IPS-NIHi11 (cell line): ENCODE data around the gene CSNK1D.

Source experiments
- DNase-seq: peaks from one replicate; pipeline ENCODE4 v3.0.0; 2012; ENCODE audit warnings: mixed read lengths, low spot score

The CSNK1D gene

GRCh38 chr17:82228842-82229697, 44.4 kb downstream of the CSNK1D start, which contains the start of gene SLC16A3:
Gene SLC16A3 (plus strand): TSS chr17:82229042. CDS start chr17:82236009, 6,967 bp downstream.
- DNase-seq: peak; percentile 91

GRCh38 chr17:82228278-82228841, 45.1 kb downstream of the CSNK1D start:
- DNase-seq: peak; percentile 66

- no peak for DNase-seq
These were observed 45.7 kb downstream of the CSNK1D start for GRCh38 chr17:82227629-82228277.

GRCh38 chr17:82226809-82227628, 46.5 kb downstream of the CSNK1D start:
- DNase-seq: no peak

- no peak for DNase-seq
These were observed 47.2 kb downstream of the CSNK1D start for GRCh38 chr17:82226146-82226808.

- no peak for DNase-seq
These were observed 48.0 kb downstream of the CSNK1D start for GRCh38 chr17:82225368-82226029.

- no peak for DNase-seq
These were observed 48.8 kb downstream of the CSNK1D start for GRCh38 chr17:82224666-82225065.

- no peak for DNase-seq
These were observed 50.0 kb downstream of the CSNK1D start for GRCh38 chr17:82223517-82223916.

- DNase-seq: no peak
These were observed 50.7 kb downstream of the CSNK1D start for GRCh38 chr17:82222816-82223215.

GRCh38 chr17:82221341-82221902, 52.1 kb downstream of the CSNK1D start:
- no peak for DNase-seq

- no peak for DNase-seq
These were observed 53.5 kb downstream of the CSNK1D start for GRCh38 chr17:82219753-82220709.

- no peak for DNase-seq
These were observed 54.4 kb downstream of the CSNK1D start for GRCh38 chr17:82219083-82219482.

GRCh38 chr17:82218349-82219075, 55.0 kb downstream of the CSNK1D start:
- no peak for DNase-seq

GRCh38 chr17:82217530-82218204, 55.8 kb downstream of the CSNK1D start:
- no peak for DNase-seq

- DNase-seq: no peak
These were observed 56.4 kb downstream of the CSNK1D start for GRCh38 chr17:82217120-82217529.

GRCh38 chr17:82216301-82217119, 57.0 kb downstream of the CSNK1D start:
- no peak for DNase-seq

GRCh38 chr17:82215972-82216300, 57.6 kb downstream of the CSNK1D start:
- no peak for DNase-seq
